ENCODE results near the gene AFDN. TPM values are rescaled to one million over a fixed set of nuclear protein-coding genes. Genes with fewer than 3 reads are reported as not detected.

AFDN gene
- total RNA-seq, 2 donors from 2014 or later: 214 to 239 TPM

- no peaks in the 10 kb centered on the region for H3K27me3 ChIP-seq (ENCODE audit: control insufficient read depth, insufficient read depth, low read length, poor library complexity, severe bottlenecking)
- no peak overlapping the region for H3K4me3 ChIP-seq (ENCODE audit: low read length)
- H3K4me1 ChIP-seq (ENCODE audit: control insufficient read depth, insufficient read depth, low read length): peaks cover 7% of the 10 kb centered on the region
- Mint-ChIP-seq H3K4me1 (peaks cover 24% of the 10 kb centered on the region), H3K4me3 (no peak overlapping the region), H3K9me3 (no peaks in the 10 kb centered on the region), H3K36me3 (ENCODE audit: low read depth) (peaks cover 49% of the 10 kb centered on the region), H3K27me3 (ENCODE audit: insufficient read depth) (no peaks in the 10 kb centered on the region), H3K27ac (no peak overlapping the region)
- no peaks in the 10 kb centered on the region for H3K9me3 ChIP-seq (ENCODE audit: control insufficient read depth, low read length)
- no peak overlapping the region for H3K9ac ChIP-seq (ENCODE audit: extremely low read depth, low read length, poor library complexity, severe bottlenecking)
- 86 to 94% methylated on average over 1 to 3 of the region's 3 CpGs for WGBS, 2 experiments (ENCODE audit: insufficient coverage in 1 of 2, insufficient read length in 1 of 2)
- TF ChIP-seq CTCF (conservative IDR thresholded peaks at IDR 0.05): no peak
- no peak overlapping the region for H3K27ac ChIP-seq (ENCODE audit: low read depth, low read length)
- peaks cover 79% of the 10 kb centered on the region for H3K36me3 ChIP-seq (ENCODE audit: control insufficient read depth, insufficient read depth, low read length)
- no peak for DNase-seq
These were observed 103.6 kb downstream of the AFDN start for GRCh38 chr6:167930295-167930694.

GRCh38 chr6:167932468-167933276, 106.0 kb downstream of the AFDN start:
- no peak overlapping the region for H3K4me3 Mint-ChIP-seq
- H3K36me3 Mint-ChIP-seq (ENCODE audit: low read depth): peaks cover 43% of the 10 kb centered on the region
- H3K27ac ChIP-seq (ENCODE audit: low read depth, low read length): no peak overlapping the region
- 91 to 94% methylated on average over 10 to 12 of the region's 12 CpGs for WGBS, 2 experiments (ENCODE audit: insufficient coverage in 1 of 2, insufficient read length in 1 of 2)
- no peak for TF ChIP-seq CTCF (conservative IDR thresholded peaks at IDR 0.05)
- no peak overlapping the region for H3K4me3 ChIP-seq (ENCODE audit: low read length)
- H3K4me1 ChIP-seq (ENCODE audit: control insufficient read depth, insufficient read depth, low read length): peaks cover 7% of the 10 kb centered on the region
- peaks cover 22% of the 10 kb centered on the region for H3K4me1 Mint-ChIP-seq
- H3K36me3 ChIP-seq (ENCODE audit: control insufficient read depth, insufficient read depth, low read length): peaks cover 78% of the 10 kb centered on the region
- no peaks in the 10 kb centered on the region for H3K9me3 Mint-ChIP-seq
- H3K27me3 ChIP-seq (ENCODE audit: control insufficient read depth, insufficient read depth, low read length, poor library complexity, severe bottlenecking): no peaks in the 10 kb centered on the region
- no peak overlapping the region for H3K9ac ChIP-seq (ENCODE audit: extremely low read depth, low read length, poor library complexity, severe bottlenecking)
- no peak for DNase-seq
- H3K27me3 Mint-ChIP-seq (ENCODE audit: insufficient read depth): no peaks in the 10 kb centered on the region
- peak overlapping the region; percentile 82 for H3K27ac Mint-ChIP-seq
- H3K9me3 ChIP-seq (ENCODE audit: control insufficient read depth, low read length): no peaks in the 10 kb centered on the region

- H3K9me3 ChIP-seq (ENCODE audit: control insufficient read depth, low read length): no peaks in the 10 kb centered on the region
- peaks cover 42% of the 10 kb centered on the region for H3K36me3 Mint-ChIP-seq (ENCODE audit: low read depth)
- 90 to 91% methylated on average over 2 to 3 of the region's 3 CpGs for WGBS, 2 experiments (ENCODE audit: insufficient coverage in 1 of 2, insufficient read length in 1 of 2)
These were observed 106.6 kb downstream of the AFDN start for GRCh38 chr6:167933290-167933689.

More at GRCh38 chr6:167933290-167933689, 106.6 kb downstream of the AFDN start:
- H3K4me1 ChIP-seq (ENCODE audit: control insufficient read depth, insufficient read depth, low read length): peaks cover 7% of the 10 kb centered on the region
- peaks cover 78% of the 10 kb centered on the region for H3K36me3 ChIP-seq (ENCODE audit: control insufficient read depth, insufficient read depth, low read length)
- no peak overlapping the region for H3K9ac ChIP-seq (ENCODE audit: extremely low read depth, low read length, poor library complexity, severe bottlenecking)
- Mint-ChIP-seq H3K27ac (no peak overlapping the region), H3K9me3 (no peaks in the 10 kb centered on the region), H3K4me3 (no peak overlapping the region), H3K27me3 (ENCODE audit: insufficient read depth) (no peaks in the 10 kb centered on the region), H3K4me1 (peaks cover 21% of the 10 kb centered on the region)
- no peak overlapping the region for H3K27ac ChIP-seq (ENCODE audit: low read depth, low read length)
- H3K4me3 ChIP-seq (ENCODE audit: low read length): no peak overlapping the region
- no peaks in the 10 kb centered on the region for H3K27me3 ChIP-seq (ENCODE audit: control insufficient read depth, insufficient read depth, low read length, poor library complexity, severe bottlenecking)
- DNase-seq: no peak
- TF ChIP-seq CTCF (conservative IDR thresholded peaks at IDR 0.05): no peak

All from endodermal cell (in vitro differentiated cells).